ENCODE data around the gene SH2D5. TPM values are rescaled to one million over a fixed set of nuclear protein-coding genes. Genes with fewer than 3 reads are reported as not detected.

The SH2D5 gene
- total and polyA plus RNA-seq, 4 donors: 0.37 to 0.93 (median 0.52) TPM; not detected in 1

DNA sequence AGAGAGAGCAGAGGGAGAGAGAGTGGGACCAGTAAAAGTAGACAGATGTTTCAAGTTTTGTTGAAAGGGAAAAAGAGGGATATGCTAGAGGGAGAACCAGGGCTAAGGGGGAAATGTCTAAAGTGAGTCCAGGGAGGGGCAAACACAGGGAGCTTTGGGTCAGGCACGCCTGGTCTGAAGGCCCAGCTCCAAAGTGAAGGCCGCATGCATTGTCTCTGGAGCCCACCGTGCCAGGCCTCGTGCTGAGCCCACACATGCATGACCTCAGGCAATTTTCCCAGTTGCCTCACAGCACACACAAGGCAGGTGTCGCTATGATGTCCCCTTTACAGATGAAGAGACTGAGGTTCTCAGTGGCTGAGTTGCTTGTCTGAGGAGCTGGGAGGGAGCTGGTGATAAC is 30.7 kb downstream of the SH2D5 start:
- Histone ChIP-seq H3K27ac (ENCODE audit: low read depth in 1 of 2, low read length in 1 of 2) (no peak overlapping the region), H3K9me3 (ENCODE audit: control insufficient read depth in 4 of 4, insufficient read depth in 3 of 4, low read length in 3 of 4) (no peaks in the 10 kb centered on the region)
- no peak for ATAC-seq (ENCODE audit: insufficient read depth, low FRiP score)

GRCh38 chr1:20701446-20701845 is 31.1 kb downstream of the SH2D5 start:
- no peak for ATAC-seq (ENCODE audit: insufficient read depth, low FRiP score)
- WGBS, 2 donors: 86 to 88% methylated on average over 9 of the region's 9 CpGs
- no peak overlapping the region for H3K9ac ChIP-seq (ENCODE audit: insufficient read depth in 1 of 2, low read length in 2 of 2)
- no peak overlapping the region for H3K4me3 ChIP-seq
- H3K27ac ChIP-seq (ENCODE audit: low read depth in 1 of 2, low read length in 1 of 2): no peak overlapping the region
- H3K36me3 ChIP-seq (ENCODE audit: control insufficient read depth in 4 of 4, insufficient read depth in 4 of 4, low read length in 4 of 4): no peaks in the 10 kb centered on the region
- H3K9me3 ChIP-seq (ENCODE audit: control insufficient read depth in 4 of 4, insufficient read depth in 3 of 4, low read length in 3 of 4): no peaks in the 10 kb centered on the region
- DNase-seq: no peak
- H3K4me1 ChIP-seq (ENCODE audit: control insufficient read depth in 5 of 5, insufficient read depth in 5 of 5, low read length in 5 of 5): peaks cover 0 to 3% (median 0%) of the 10 kb centered on the region in 5 donors
- no peaks in the 10 kb centered on the region for H3K27me3 ChIP-seq (ENCODE audit: control insufficient read depth in 3 of 3, insufficient read depth in 3 of 3, low read length in 2 of 3)
- TF ChIP-seq CTCF (IDR thresholded peaks at IDR 0.05; ENCODE audit: control extremely low read depth, extremely low read depth): no peak

More for the DNA sequence above, 30.7 kb downstream of the SH2D5 start:
- Histone ChIP-seq H3K4me3 (no peak overlapping the region), H3K27me3 (ENCODE audit: control insufficient read depth in 3 of 3, insufficient read depth in 3 of 3, low read length in 2 of 3) (no peaks in the 10 kb centered on the region), H3K36me3 (ENCODE audit: control insufficient read depth in 4 of 4, insufficient read depth in 4 of 4, low read length in 4 of 4) (no peaks in the 10 kb centered on the region), H3K4me1 (ENCODE audit: control insufficient read depth in 5 of 5, insufficient read depth in 5 of 5, low read length in 5 of 5) (peaks cover 0 to 3% (median 0%) of the 10 kb centered on the region in 5 donors), H3K9ac (ENCODE audit: insufficient read depth in 1 of 2, low read length in 2 of 2) (no peak overlapping the region)
- no peak for TF ChIP-seq CTCF (IDR thresholded peaks at IDR 0.05; ENCODE audit: control extremely low read depth, extremely low read depth)
- 91 to 94% methylated on average over 5 of the region's 5 CpGs for WGBS, 2 donors
- DNase-seq: no peak

DNA sequence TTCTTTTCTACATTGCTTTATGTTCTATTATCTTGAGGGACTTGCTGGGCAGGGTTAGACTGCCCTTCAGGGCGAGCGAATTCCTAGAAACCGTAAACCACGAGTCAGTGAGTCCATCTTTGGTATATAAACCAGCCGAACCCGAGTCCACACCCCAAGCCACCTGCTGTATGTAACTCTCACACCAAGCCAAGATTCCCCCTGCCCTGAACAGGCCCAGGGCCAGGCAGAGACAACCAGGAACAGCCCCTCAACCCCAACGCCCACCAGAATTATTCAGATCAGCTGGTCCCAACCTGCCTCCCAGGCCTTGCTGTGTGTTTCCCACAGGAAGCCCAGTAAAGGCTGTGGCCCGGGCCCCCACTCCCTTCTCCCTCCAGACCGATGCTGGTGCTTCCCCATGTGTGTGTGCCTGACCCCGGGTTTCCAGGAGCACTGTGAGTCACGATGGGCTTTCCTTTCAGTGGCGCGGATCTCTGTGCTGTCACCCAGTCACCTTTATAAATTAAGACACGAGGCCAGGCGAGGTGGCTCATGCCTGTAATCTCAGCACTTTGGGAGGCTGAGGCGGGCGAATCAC is 31.8 kb downstream of the SH2D5 start:
- H3K9ac ChIP-seq (ENCODE audit: insufficient read depth in 1 of 2, low read length in 2 of 2): no peak overlapping the region
- TF ChIP-seq CTCF (IDR thresholded peaks at IDR 0.05; ENCODE audit: control extremely low read depth, extremely low read depth): no peak
- no peak overlapping the region for H3K4me3 ChIP-seq
- peaks cover 0 to 3% (median 0%) of the 10 kb centered on the region in 5 donors for H3K4me1 ChIP-seq (ENCODE audit: control insufficient read depth in 5 of 5, insufficient read depth in 5 of 5, low read length in 5 of 5)
- DNase-seq: no peak
- no peak overlapping the region for H3K27ac ChIP-seq (ENCODE audit: low read depth in 1 of 2, low read length in 1 of 2)
- H3K36me3 ChIP-seq (ENCODE audit: control insufficient read depth in 4 of 4, insufficient read depth in 4 of 4, low read length in 4 of 4): no peaks in the 10 kb centered on the region
- 90 to 93% methylated on average over 17 of the region's 17 CpGs for WGBS, 2 donors
- ATAC-seq (ENCODE audit: insufficient read depth, low FRiP score): no peak
- no peaks in the 10 kb centered on the region for H3K9me3 ChIP-seq (ENCODE audit: control insufficient read depth in 4 of 4, insufficient read depth in 3 of 4, low read length in 3 of 4)
- no peaks in the 10 kb centered on the region for H3K27me3 ChIP-seq (ENCODE audit: control insufficient read depth in 3 of 3, insufficient read depth in 3 of 3, low read length in 2 of 3)

DNA sequence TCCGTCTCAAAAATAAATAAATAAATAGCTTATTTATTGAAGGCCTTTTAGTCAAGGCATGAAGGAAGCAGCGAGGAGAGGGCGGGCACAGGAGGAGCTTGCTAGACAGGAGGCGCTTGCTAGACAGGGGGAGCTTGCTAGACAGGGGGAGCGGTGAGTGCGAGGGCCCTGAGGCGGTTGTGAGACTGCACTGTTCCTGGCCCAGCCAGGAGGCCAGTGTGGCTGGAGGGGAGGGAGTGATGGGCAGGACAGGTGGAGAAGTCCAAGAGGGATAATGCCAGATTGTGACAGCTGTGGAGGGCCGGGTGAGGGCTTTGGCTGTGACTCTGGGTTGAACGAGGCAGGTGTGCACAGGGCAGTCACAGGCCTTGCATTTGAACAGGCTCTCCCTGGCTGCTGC is 32.9 kb downstream of the SH2D5 start:
- no peaks in the 10 kb centered on the region for H3K27me3 ChIP-seq (ENCODE audit: control insufficient read depth in 3 of 3, insufficient read depth in 3 of 3, low read length in 2 of 3)
- no peaks in the 10 kb centered on the region for H3K36me3 ChIP-seq (ENCODE audit: control insufficient read depth in 4 of 4, insufficient read depth in 4 of 4, low read length in 4 of 4)
- no peak overlapping the region for H3K27ac ChIP-seq (ENCODE audit: low read depth in 1 of 2, low read length in 1 of 2)
- H3K9ac ChIP-seq (ENCODE audit: insufficient read depth in 1 of 2, low read length in 2 of 2): no peak overlapping the region
- TF ChIP-seq CTCF (IDR thresholded peaks at IDR 0.05; ENCODE audit: control extremely low read depth, extremely low read depth): no peak
- no peak overlapping the region for H3K4me3 ChIP-seq
- H3K4me1 ChIP-seq (ENCODE audit: control insufficient read depth in 5 of 5, insufficient read depth in 5 of 5, low read length in 5 of 5): peaks cover 0 to 3% (median 0%) of the 10 kb centered on the region in 5 donors
- H3K9me3 ChIP-seq (ENCODE audit: control insufficient read depth in 4 of 4, insufficient read depth in 3 of 4, low read length in 3 of 4): no peaks in the 10 kb centered on the region
- DNase-seq (no peak), ATAC-seq (ENCODE audit: insufficient read depth, low FRiP score) (no peak)
- WGBS, 2 donors: 89 to 95% methylated on average over 9 of the region's 9 CpGs
